GM19193 (cell line): ENCODE results near the gene ERBB4.

Source experiments
- POLR2A ChIP-seq: IDR thresholded peaks from 4 replicates; pipeline ENCODE4 v1.6.1; 2011; ENCODE audit not compliant: insufficient read depth, insufficient read length; ENCODE audit errors: extremely low read depth

Gene ERBB4

GRCh38 chr2:211860224-211860623 is 678.4 kb downstream of the ERBB4 start:
- TF ChIP-seq POLR2A = no peak

- no peak for TF ChIP-seq POLR2A
Observed at GRCh38 chr2:211854832-211855231, 683.8 kb downstream of the ERBB4 start.

DNA sequence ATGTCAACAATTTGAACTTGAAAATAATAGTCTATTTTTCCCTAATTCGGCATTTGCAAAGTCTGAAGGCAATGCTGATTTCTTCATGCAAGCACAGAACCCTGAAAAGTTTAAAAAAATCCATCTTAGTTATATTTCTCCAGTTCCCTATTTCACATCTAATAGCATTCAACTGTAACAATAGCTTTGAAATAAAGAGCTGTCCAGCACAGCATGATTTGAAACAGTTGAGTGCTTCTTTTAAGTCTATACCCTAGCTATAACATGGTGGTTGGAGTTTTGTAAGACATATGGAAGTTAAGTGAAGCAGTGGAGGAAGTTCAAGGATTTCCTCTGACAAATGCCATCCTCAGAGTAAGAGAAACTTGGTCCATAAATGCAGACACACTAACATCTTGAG is 691.9 kb downstream of the ERBB4 start:
- TF ChIP-seq POLR2A = no peak

DNA sequence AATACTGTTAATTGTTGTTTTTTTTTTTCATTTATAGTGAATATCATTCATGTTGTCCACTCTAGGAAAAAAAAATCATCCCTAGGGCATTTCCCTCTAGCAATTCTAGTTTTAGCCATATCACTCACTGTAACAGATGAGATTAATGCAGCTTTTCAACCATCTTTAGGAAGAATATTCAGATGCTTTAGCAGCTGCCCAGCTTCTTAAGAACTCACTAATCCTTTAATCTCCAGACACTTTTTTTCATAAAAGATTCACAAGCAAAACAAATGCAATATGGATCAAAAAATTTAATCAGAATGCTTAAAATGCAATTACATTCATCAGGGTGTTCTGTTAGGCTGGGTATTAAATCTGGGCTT is 692.6 kb downstream of the ERBB4 start:
- no peak for TF ChIP-seq POLR2A

DNA sequence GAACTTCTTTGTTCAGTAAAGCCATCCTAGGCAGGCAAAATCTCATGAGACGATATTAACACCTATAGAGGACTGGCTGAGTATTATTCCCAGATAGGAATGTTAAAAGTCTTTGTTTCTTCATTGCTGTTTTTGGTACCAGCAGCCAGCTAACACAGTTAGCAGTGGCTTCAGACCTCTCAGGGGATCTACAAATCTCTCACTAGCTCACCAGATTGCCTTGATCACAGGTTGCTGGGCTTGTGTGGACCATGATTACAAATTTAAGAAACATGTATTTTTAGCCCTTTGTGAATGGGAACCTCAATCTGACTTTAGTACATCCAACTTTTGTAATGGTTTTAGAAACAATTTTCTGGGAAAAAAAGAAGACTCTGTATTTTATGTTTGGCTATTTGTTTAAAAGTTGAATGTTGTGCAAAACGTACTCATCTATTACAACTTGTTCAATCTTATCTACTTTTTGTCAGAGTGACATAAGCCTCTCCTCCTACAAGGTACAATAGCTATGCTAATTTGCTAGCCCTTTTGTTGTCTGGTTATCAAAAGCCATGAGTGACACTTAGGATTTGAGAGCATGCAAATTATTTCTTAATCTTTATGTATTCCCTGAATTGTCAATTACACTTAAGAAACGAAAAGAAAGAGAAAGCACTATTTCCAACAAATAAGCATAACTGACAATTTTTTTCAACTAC is 693.1 kb downstream of the ERBB4 start:
- no peak for TF ChIP-seq POLR2A

- TF ChIP-seq POLR2A = no peak
Observed at GRCh38 chr2:211837706-211838105, 700.9 kb downstream of the ERBB4 start.

DNA sequence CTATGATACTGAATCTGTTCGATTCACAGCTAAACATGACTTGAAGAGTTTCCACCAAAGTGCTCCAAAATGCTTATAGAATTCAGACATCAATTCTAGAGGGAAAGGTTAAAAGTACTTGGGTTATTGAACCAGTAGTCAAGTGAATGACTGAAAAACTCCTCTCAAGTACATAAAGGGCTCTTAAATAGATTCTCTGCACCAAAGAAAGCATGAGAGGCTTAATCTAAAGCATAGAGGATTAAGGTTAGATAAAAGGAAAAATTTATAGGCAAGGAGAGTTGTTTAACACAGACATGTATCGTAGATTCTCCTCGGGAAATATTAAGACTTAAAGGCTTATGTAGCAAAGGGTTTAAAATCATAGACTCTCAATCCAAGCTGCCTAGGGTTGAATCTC is 701.4 kb downstream of the ERBB4 start:
- TF ChIP-seq POLR2A = no peak

DNA sequence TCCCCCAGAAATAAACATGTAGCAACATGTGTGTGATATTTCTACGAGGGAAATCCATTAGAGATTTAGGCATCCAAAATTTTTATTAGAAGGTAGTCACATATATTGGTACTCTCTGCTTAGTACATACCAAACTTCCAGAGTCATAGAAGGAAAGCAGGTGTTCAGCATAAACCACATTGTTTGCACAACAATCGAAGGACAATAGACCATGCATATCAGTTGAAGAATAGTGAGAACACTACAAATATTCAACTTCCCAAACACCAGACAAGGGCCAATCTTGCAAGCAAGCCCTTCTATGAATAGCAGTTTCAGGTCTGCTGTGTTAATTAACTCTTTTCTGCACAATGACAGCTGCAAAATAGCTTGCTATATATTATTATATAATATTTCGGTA is 702.2 kb downstream of the ERBB4 start:
- no peak for TF ChIP-seq POLR2A

DNA sequence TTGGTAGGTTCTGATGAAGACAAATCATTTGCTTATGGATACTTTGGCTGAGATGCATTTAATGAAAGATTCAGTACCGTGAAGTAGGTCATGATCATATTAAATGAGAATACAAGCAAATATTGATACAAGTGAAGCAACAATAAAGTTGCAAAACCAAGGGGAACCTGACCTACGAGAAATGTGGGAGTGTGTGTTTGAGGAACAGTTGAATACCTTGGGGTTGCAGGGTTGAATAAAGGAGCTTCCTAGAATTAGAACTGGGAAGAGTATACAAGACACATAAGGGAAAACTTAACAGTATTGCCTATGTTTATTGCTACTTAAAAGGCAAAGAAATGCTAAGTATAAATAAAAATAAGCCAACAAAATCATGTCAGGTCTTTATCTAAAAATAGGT is 702.9 kb downstream of the ERBB4 start:
- no peak for TF ChIP-seq POLR2A

GRCh38 chr2:211833582-211834279 is 704.9 kb downstream of the ERBB4 start:
- no peak for TF ChIP-seq POLR2A

GRCh38 chr2:211829725-211830124 is 708.9 kb downstream of the ERBB4 start:
- TF ChIP-seq POLR2A = no peak

GRCh38 chr2:211823886-211824479 is 714.6 kb downstream of the ERBB4 start:
- no peak for TF ChIP-seq POLR2A

GRCh38 chr2:211822686-211823335 is 715.8 kb downstream of the ERBB4 start:
- no peak for TF ChIP-seq POLR2A

- TF ChIP-seq POLR2A = no peak
Observed at GRCh38 chr2:211816754-211817153, 721.8 kb downstream of the ERBB4 start.

DNA sequence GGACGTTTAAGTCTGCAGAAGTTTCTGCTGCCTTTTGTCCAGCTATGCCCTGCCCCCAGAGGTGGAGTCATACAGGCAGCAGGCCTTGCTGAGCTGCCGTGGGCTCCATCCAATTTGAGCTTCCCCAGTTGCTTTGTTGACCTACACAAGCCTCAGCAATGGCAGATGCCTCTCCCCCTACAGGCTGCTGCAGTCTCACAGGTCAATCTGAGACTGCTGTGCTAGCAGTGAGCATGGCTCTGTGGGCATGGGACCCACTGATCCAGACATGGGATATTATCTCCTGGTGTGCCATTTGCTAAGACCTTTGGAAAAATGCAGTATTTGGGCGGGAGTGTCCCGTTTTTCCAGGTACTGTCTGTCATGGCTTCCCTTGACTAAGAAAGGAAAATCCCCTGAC is 726.0 kb downstream of the ERBB4 start:
- no peak for TF ChIP-seq POLR2A

- no peak for TF ChIP-seq POLR2A
Observed at GRCh38 chr2:211802666-211803065, 735.9 kb downstream of the ERBB4 start.
